Measurements from ENCODE around the gene DDI2. TPM values are rescaled to one million over a fixed set of nuclear protein-coding genes. Genes with fewer than 3 reads are reported as not detected.

Gene DDI2
- total RNA-seq, 2 donors from 2014 or later: 28.6 to 38.7 TPM

GRCh38 chr1:15616373-15617172 is 685 bp upstream of the DDI2 start:
- Histone ChIP-seq H3K27ac (peak overlapping the region; percentile 99), H3K4me3 (peak overlapping the region; percentile 43), H3K9me3 (no peaks in the 10 kb centered on the region), H3K4me1 (peaks cover 19% of the 10 kb centered on the region), H3K27me3 (no peaks in the 10 kb centered on the region), H3K36me3 (no peaks in the 10 kb centered on the region), H3K9ac (ENCODE audit: low read depth in 2 of 2, low read length in 2 of 2) (peak overlapping the region; percentile 62 to 66)
- no peak for TF ChIP-seq CTCF (IDR thresholded peaks at IDR 0.05)
- DNase-seq: peak; percentile 24
- intact Hi-C loops (cut with DNase I): no loop called here

GRCh38 chr1:15618077-15618654 is 908 bp downstream of the DDI2 start:
- no peak for TF ChIP-seq CTCF (IDR thresholded peaks at IDR 0.05)
- Histone ChIP-seq H3K9me3 (no peaks in the 10 kb centered on the region), H3K4me1 (peaks cover 19% of the 10 kb centered on the region), H3K36me3 (no peaks in the 10 kb centered on the region), H3K4me3 (peak overlapping the region; percentile 93), H3K27ac (peak overlapping the region; percentile 99), H3K9ac (ENCODE audit: low read depth in 2 of 2, low read length in 2 of 2) (peak overlapping the region; percentile 99 to 100), H3K27me3 (no peaks in the 10 kb centered on the region)
- intact Hi-C loops (cut with DNase I): no loop called here
- peak; percentile 34 for DNase-seq

- H3K27me3 ChIP-seq: no peaks in the 10 kb centered on the region
- peak overlapping the region; percentile 99 for H3K27ac ChIP-seq
- peak; percentile 23 for DNase-seq
- H3K9ac ChIP-seq (ENCODE audit: low read depth in 2 of 2, low read length in 2 of 2): peak overlapping the region; percentile 99 to 100
- peaks cover 19% of the 10 kb centered on the region for H3K4me1 ChIP-seq
- no peaks in the 10 kb centered on the region for H3K36me3 ChIP-seq
- intact Hi-C loops (cut with DNase I): no loop called here
- no peaks in the 10 kb centered on the region for H3K9me3 ChIP-seq
- peak overlapping the region; percentile 93 for H3K4me3 ChIP-seq
- no peak for TF ChIP-seq CTCF (IDR thresholded peaks at IDR 0.05)
Measured at GRCh38 chr1:15618655-15619525, 1.6 kb downstream of the DDI2 start.

GRCh38 chr1:15620155-15620545 is 2.9 kb downstream of the DDI2 start:
- no peak for TF ChIP-seq CTCF (IDR thresholded peaks at IDR 0.05)
- peaks cover 25% of the 10 kb centered on the region for H3K4me1 ChIP-seq
- no peak overlapping the region for H3K9ac ChIP-seq (ENCODE audit: low read depth in 2 of 2, low read length in 2 of 2)
- intact Hi-C loops (cut with DNase I): loop anchor here (10.0 kb wide), 1 partner anchor 105 kb away; no protein-coding TSS in a partner anchor
- H3K36me3 ChIP-seq: no peaks in the 10 kb centered on the region
- DNase-seq: no peak
- H3K9me3 ChIP-seq: no peaks in the 10 kb centered on the region
- H3K4me3 ChIP-seq: no peak overlapping the region
- H3K27me3 ChIP-seq: no peaks in the 10 kb centered on the region
- peak overlapping the region; percentile 5 for H3K27ac ChIP-seq
